ENCODE results near the gene TIGD7. TPM values are rescaled to one million over a fixed set of nuclear protein-coding genes. Genes with fewer than 3 reads are reported as not detected.
A peak's percentile ranks its signal among the peaks of the same experiment; 100 is the strongest.

TIGD7 gene, protein sequence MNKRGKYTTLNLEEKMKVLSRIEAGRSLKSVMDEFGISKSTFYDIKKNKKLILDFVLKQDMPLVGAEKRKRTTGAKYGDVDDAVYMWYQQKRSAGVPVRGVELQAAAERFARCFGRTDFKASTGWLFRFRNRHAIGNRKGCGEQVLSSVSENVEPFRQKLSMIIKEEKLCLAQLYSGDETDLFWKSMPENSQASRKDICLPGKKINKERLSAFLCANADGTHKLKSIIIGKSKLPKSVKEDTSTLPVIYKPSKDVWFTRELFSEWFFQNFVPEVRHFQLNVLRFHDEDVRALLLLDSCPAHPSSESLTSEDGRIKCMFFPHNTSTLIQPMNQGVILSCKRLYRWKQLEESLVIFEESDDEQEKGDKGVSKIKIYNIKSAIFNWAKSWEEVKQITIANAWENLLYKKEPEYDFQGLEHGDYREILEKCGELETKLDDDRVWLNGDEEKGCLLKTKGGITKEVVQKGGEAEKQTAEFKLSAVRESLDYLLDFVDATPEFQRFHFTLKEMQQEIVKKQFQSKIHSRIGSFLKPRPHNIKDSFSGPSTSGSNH
- total RNA-seq (2014; rRNA removed; shearing (Covaris generic)) = 6.5 and 11.8 TPM in 2 replicates

DNA sequence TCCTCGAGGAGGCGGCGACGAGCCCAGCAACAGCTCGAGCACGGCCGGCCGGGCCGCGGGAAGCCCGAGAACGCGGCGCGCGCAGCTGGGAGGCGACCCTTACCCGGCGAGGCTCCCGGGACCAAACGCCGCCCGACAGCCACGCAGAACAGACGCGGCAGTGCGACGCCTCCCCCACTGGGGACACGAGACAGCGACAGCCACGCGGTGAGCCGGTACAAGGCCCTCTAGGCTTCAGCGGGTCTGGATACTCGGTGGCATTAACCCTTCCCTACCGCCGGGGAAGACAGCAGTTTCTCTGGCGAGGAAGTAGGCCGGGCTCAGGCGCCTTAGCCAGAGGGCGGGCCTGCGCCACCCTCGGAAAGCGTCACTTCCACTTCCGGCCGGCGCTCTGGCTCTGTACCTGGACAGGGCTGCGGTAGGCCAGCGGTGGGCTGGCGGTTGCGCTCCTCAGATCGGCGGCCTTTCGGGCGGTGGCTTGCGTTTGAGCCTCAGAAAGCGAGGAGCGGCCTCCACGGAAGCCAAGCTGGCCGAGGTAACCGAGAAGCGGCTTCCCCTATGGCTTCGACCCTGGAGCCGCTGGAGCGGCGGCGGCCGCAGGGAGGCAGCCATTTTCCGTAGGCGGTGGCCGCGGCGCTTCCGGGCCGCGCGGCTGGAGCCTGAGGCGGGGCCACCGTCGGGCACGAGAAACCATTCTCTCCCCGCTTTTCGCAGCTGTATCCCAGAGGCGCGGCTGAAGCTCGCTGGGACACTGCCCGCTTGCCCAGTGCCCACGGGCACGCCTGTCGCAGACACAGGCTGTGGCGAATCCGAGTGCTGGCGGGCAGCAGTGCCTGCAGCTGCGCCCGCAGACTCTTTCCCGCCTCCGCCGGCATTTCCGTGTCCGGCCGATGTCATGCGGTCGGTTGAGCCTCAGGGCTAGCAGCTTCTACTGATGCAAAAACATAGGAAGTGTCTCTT, at the start of gene TIGD7, which contains the start of gene ZNF75A:
TSS of gene TIGD7 (minus strand) at position 322 of the 960 bp plus-strand sequence. CDS start 4,816 bp downstream, outside the sequence.
TSS of gene ZNF75A (plus strand) at position 389 of the 960 bp plus-strand sequence. CDS start 2,932 bp downstream, outside the sequence.
- in situ Hi-C loops (cut with HindIII; ENCODE audit: low sequenced_read_pairs) = no loop called here
- DNase-seq (ENCODE audit: low spot score) = peak; percentile 97

DNA sequence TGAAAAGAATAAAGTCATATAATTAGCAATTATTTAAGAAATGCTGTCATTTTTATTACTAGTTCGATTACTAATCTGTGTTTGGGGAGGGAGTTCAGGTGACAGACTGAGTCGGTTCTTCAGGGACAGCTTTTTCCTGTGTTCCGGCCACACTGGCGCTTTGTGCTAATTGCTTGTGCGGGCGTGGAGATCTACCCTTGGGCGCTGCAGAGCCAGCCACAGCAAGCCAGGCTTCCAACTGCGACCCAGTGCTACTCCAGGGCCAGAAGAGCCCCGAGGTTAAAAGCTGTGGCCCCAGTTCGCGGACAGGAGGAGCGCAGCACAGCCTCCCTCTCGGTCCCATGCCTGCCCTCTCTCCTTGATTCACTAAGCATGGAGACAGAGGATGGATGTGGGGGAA, 43.9 kb upstream of the TIGD7 start:
- no peak for DNase-seq (ENCODE audit: low spot score)
- in situ Hi-C loops (cut with HindIII; ENCODE audit: low sequenced_read_pairs) = no loop called here

- no peak for DNase-seq (ENCODE audit: low spot score)
- in situ Hi-C loops (cut with HindIII; ENCODE audit: low sequenced_read_pairs) = no loop called here
These were observed 43.4 kb upstream of the TIGD7 start for GRCh38 chr16:3348547-3349167.

DNA sequence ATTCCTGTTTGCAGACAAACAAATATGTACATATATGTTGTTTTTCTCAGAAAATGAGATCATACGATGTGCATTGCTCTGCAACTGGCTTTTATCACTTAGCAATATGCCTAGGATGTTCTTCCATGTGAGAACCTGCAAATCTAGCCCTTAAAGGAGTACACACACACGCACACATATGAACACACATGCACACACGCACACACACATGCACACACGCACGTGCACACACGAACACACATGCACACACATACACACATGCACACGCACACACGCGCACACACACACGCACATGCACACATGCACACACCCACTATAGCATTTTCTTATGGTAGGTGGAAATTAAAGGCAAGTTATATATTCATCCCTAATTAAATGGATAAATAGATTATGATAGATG, 42.4 kb upstream of the TIGD7 start:
- in situ Hi-C loops (cut with HindIII; ENCODE audit: low sequenced_read_pairs) = no loop called here
- DNase-seq (ENCODE audit: low spot score) = no peak

DNA sequence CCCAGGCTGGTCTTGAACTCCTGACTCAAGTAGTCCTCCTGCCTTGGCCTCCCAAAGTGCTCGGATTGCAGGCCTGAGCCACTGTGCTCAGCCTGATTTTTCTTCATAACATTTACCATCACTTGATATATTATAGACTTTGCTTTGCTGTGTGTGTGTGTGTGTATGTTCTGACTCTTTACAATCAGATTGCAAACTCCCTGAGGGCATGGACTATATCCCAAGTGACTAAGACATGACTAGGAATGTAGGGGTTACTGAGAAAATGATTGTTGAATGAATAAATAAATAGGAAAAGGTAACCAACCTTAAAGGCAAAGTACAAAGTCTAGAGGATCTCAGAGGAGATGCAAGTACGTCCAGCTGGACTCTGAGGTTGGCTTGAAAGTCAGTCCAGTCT, 40.8 kb upstream of the TIGD7 start:
- in situ Hi-C loops (cut with HindIII; ENCODE audit: low sequenced_read_pairs) = no loop called here

DNA sequence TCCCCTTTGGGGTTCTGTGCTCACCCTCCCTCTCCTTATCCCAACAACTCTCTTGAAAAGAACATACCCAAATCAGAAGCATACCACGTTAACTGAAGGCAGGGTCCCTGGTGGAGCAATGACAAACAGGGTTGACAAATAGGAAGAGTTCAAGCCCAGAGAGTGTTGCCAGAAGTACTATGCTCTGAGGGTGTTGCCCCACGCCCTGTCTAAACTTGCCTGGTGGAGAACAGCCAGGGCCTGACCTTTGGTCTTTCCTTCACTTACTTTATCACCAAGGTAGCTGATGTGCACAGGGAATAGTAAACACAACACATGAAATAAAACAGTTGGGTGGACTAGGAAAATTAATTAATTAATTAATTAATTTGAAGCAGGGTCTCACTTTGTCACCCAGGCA, 23.4 kb upstream of the TIGD7 start:
- in situ Hi-C loops (cut with HindIII; ENCODE audit: low sequenced_read_pairs) = no loop called here
- DNase-seq (ENCODE audit: low spot score) = no peak

More for the DNA sequence above, 40.8 kb upstream of the TIGD7 start:
- no peak for DNase-seq (ENCODE audit: low spot score)

DNA sequence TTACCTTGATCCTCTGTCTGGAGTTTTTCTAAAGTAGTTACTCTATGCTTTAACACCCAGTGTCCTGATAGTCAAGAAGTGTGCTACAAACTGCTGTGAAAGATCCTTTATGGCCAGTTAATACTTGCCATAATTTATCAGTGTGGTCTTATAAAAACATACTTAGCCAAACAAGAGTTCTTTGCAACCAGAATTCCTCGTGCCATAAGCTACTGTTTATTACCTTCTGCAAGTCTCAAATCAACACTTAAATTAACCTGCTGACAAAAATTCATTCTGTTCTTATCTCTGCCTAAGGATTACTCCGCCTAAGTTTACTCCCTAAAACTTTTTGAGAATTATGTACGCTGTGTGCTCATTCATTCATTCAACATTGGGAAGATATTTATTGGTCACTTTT, 22.9 kb upstream of the TIGD7 start:
- in situ Hi-C loops (cut with HindIII; ENCODE audit: low sequenced_read_pairs) = no loop called here

DNA sequence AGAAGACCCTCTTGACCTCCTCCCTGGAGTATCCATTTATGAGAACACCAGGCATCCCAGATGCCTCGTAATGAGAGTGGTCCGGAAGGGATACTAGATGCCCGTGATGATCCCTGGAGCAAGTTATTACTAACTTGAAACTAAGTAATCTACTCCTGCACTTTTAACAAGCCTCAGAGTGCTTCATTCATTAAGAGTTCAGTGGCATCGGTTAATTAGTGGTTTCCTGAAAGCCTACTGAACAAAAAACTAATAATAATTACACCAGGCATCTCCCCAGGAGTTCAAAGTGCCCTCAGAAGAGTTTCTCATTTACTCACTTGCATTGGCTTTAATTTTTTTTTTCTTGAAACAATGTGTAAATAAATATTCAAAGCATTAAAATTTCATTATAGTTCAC, 22.3 kb upstream of the TIGD7 start:
- in situ Hi-C loops (cut with HindIII; ENCODE audit: low sequenced_read_pairs) = no loop called here
- DNase-seq (ENCODE audit: low spot score) = no peak

More for the DNA sequence above, 22.9 kb upstream of the TIGD7 start:
- no peak for DNase-seq (ENCODE audit: low spot score)

DNA sequence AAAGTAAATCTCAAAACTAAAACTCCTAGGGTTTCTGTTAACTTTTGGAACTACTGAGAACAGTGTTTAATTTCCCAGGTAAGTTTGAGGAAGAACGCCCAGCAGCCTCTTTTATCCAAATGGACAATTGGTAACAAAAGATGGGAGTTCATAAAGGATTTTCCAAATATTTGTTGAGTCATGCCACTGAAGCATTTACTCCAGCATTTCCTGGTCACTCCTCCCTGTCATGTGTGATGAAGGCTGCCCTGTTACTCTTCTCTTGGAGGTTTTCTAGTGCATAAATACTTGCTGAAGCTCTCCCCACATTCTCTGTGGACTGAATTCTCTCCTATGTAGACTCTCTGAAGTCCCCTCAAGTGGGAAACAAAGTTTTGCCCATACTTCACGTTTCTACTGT, 16.6 kb upstream of the TIGD7 start:
- DNase-seq (ENCODE audit: low spot score) = no peak
- in situ Hi-C loops (cut with HindIII; ENCODE audit: low sequenced_read_pairs) = no loop called here

GRCh38 chr16:3317315-3317999, 12.2 kb upstream of the TIGD7 start:
- in situ Hi-C loops (cut with HindIII; ENCODE audit: low sequenced_read_pairs) = no loop called here
- DNase-seq (ENCODE audit: low spot score) = no peak

GRCh38 chr16:3311496-3311895, 6.3 kb upstream of the TIGD7 start:
- in situ Hi-C loops (cut with HindIII; ENCODE audit: low sequenced_read_pairs) = no loop called here

DNA sequence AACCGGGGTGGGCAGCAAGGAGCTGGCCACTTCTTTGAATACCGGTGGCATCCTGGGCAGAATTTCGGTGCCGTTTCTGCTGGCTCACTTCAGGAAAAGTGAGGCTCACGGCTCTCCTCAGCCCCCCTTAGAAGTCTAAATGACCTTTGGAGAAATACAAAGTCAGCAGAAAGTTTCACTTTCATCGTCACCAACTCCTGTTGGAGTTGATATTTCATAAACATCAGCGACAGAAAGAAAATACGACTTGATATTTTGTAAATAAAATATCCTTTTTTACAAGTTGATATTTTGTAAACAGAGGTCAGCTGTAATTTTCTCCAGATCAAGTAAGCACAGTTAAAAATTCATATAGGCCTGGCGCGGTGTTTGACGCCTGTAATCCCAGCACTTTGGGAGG, 848 bp upstream of the TIGD7 start:
- DNase-seq (ENCODE audit: low spot score) = no peak
- in situ Hi-C loops (cut with HindIII; ENCODE audit: low sequenced_read_pairs) = no loop called here

More at GRCh38 chr16:3311496-3311895, 6.3 kb upstream of the TIGD7 start:
- no peak for DNase-seq (ENCODE audit: low spot score)

DNA sequence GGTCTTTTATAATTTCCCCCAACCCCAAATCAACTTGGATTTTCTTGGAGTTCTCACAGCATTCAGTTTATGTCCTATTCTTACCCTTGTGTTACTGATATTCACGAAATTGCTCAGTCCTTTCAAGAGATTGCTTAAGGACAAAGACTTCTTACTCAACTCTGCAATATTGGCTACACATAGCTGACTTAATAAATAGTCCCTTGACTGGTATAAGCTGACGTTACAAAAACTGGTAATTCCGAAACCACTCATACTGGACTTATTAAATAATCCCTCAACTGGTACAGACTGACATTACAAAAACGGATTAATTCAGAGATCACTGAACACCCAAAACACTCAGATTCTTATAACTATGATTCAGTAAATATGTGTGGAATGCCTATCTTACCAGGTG, 860 bp downstream of the TIGD7 start:
- in situ Hi-C loops (cut with HindIII; ENCODE audit: low sequenced_read_pairs) = no loop called here
- no peak for DNase-seq (ENCODE audit: low spot score)

DNA sequence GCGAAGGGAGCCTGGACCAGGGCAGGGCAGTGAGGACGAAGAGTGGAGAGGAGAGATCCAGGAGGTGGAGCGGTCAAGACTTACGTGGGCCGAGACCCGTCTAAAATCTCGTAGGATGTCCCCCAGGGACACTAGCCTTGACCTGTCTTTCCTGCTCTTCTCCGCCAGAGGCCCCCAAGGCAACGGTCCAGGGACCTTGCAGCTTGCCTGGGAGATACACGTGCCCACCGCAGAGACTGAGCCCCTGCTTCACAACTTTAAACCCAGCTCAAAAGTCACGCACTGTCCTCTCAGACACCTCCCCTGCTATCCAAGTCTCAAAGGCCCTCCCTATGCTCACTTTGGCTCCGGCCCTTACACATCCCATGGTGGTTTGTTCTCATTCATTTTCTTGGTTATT, 9.4 kb downstream of the TIGD7 start:
- DNase-seq (ENCODE audit: low spot score) = no peak
- in situ Hi-C loops (cut with HindIII; ENCODE audit: low sequenced_read_pairs) = no loop called here

DNA sequence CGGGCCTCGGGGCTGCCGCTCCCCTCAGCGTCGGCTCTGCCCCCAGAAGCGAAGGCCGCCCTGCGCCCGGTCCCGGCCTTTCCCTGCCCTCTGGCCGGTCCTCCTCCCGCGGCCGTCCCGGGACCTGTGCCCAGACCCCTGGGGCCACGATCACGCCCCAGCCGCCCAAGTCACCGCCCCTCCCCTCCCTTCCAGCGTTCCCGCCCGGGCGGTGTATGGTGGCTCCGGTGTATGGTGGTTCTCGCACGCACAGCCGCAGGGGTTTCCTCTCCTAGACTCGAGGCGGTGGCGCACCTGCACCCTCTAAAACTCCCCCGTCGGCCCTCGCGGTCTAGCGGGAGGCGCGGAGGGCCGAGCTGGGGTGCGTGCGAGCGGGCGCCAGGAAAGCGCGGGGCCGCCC, 10.0 kb downstream of the TIGD7 start:
- in situ Hi-C loops (cut with HindIII; ENCODE audit: low sequenced_read_pairs) = no loop called here
- DNase-seq (ENCODE audit: low spot score) = no peak

- in situ Hi-C loops (cut with HindIII; ENCODE audit: low sequenced_read_pairs) = no loop called here
- no peak for DNase-seq (ENCODE audit: low spot score)
These were observed 12.6 kb downstream of the TIGD7 start for GRCh38 chr16:3292604-3293003.

DNA sequence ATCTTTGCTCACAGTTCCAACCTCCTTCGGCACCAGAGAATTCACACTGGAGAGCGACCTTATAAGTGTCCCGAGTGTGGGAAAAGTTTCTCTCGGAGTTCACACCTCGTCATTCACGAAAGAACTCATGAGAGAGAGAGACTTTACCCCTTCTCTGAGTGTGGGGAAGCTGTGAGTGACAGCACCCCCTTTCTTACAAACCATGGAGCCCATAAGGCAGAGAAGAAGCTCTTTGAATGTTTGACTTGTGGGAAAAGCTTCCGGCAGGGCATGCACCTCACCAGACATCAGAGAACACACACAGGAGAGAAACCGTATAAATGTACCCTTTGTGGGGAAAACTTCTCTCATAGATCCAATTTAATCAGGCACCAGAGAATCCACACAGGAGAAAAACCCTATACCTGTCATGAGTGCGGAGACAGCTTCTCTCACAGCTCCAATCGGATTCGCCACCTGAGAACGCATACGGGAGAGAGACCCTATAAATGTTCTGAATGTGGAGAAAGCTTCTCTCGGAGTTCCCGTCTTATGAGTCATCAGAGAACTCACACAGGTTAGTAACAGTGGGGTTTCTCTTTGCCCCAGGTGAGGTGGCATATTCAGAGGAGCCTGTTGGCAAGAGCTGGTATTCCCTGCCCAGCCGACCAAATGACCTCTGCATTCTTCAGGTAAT, 15.1 kb downstream of the TIGD7 start:
- DNase-seq (ENCODE audit: low spot score) = no peak
- in situ Hi-C loops (cut with HindIII; ENCODE audit: low sequenced_read_pairs) = no loop called here

GRCh38 chr16:3285131-3285530, 20.1 kb downstream of the TIGD7 start:
- no peak for DNase-seq (ENCODE audit: low spot score)
- in situ Hi-C loops (cut with HindIII; ENCODE audit: low sequenced_read_pairs) = no loop called here
